ENCODE results near the gene LTBP2. TPM values are rescaled to one million over a fixed set of nuclear protein-coding genes. Genes with fewer than 3 reads are reported as not detected.

LTBP2 gene
- total and polyA plus RNA-seq, 5 experiments from 2014 or later = 0.06 to 0.65 (median 0.55) TPM

- no peak for ATAC-seq
- no peak overlapping the region for H3K4me3 Mint-ChIP-seq
- no peak for DNase-seq
- POLR2A ChIA-PET = no interaction called here
- peaks cover 4 to 24% (median 13%) of the 10 kb centered on the region in 4 donors for H3K4me1 Mint-ChIP-seq
- no peaks in the 10 kb centered on the region for H3K9me3 Mint-ChIP-seq
- peak overlapping the region in 1 of 10 donors; percentile 42 for H3K27ac Mint-ChIP-seq
- peaks cover 0 to 11% (median 0%) of the 10 kb centered on the region in 3 donors for H3K36me3 Mint-ChIP-seq
- H3K27me3 Mint-ChIP-seq = no peaks in the 10 kb centered on the region
Observed at GRCh38 chr14:74500417-74501134, 111.5 kb downstream of the LTBP2 start.

GRCh38 chr14:74495356-74495755 is 116.7 kb downstream of the LTBP2 start:
- Mint-ChIP-seq H3K36me3 (peaks cover 0 to 15% (median 0%) of the 10 kb centered on the region in 3 donors), H3K9me3 (no peaks in the 10 kb centered on the region), H3K4me3 (peak overlapping the region in 2 of 10 donors; percentile 15 to 60), H3K4me1 (peaks cover 14 to 35% (median 31%) of the 10 kb centered on the region in 4 donors), H3K27me3 (no peaks in the 10 kb centered on the region), H3K27ac (peak overlapping the region in 6 of 10 donors; percentile 37 to 96 (median 88))
- no peak for ATAC-seq
- DNase-seq = peak in 1 of 10 donors; percentile 6
- POLR2A ChIA-PET = interaction anchor here (0.6 kb wide), 2 partner anchors 634 to 1438 kb away, joined by 3 to 4 read pairs; no protein-coding TSS in a partner anchor

- Mint-ChIP-seq H3K4me3 (no peak within 1 kb of the TSS), H3K4me1 (peaks cover 10 to 48% (median 29%) of the 10 kb centered on the region in 4 donors), H3K9me3 (no peaks in the 10 kb centered on the region), H3K27me3 (no peaks in the 10 kb centered on the region), H3K27ac (peak within 1 kb of the TSS in 7 of 10 donors; percentile 85 to 96 (median 95)), H3K36me3 (peaks cover 0 to 12% (median 0%) of the 10 kb centered on the region in 3 donors)
- POLR2A ChIA-PET = interaction anchor here (0.9 to 1.3 kb wide), 5 partner anchors 8 to 270 kb away, joined by 3 to 4 read pairs (median 3); no protein-coding TSS in a partner anchor
- ATAC-seq = peak; percentile 92 to 93
- peak; percentile 93 to 99 (median 99) for DNase-seq
Observed at GRCh38 chr14:74493343-74494261, 118.4 kb downstream of the LTBP2 start, which contains the start of gene ISCA2. Gene ISCA2 (plus strand): TSS chr14:74493765. CDS start chr14:74493775, 10 bp downstream.

GRCh38 chr14:74492776-74493342 is 119.2 kb downstream of the LTBP2 start, which contains the start of gene NPC2:
Gene NPC2 (minus strand): TSS chr14:74493305. CDS start chr14:74493274, 31 bp downstream.
- ATAC-seq (no peak), DNase-seq (peak in 1 of 10 donors; percentile 19)
- H3K36me3 Mint-ChIP-seq = peaks cover 0 to 12% (median 0%) of the 10 kb centered on the region in 3 donors
- H3K27me3 Mint-ChIP-seq = no peaks in the 10 kb centered on the region
- peak within 1 kb of the TSS in 7 of 10 donors; percentile 85 to 96 (median 95) for H3K27ac Mint-ChIP-seq
- no peak within 1 kb of the TSS for H3K4me3 Mint-ChIP-seq
- H3K4me1 Mint-ChIP-seq = peaks cover 10 to 50% (median 29%) of the 10 kb centered on the region in 4 donors
- no peaks in the 10 kb centered on the region for H3K9me3 Mint-ChIP-seq
- POLR2A ChIA-PET = interaction anchor here (0.9 to 1.3 kb wide), 5 partner anchors 9 to 271 kb away, joined by 3 to 4 read pairs (median 3); no protein-coding TSS in a partner anchor

GRCh38 chr14:74491956-74492775 is 119.9 kb downstream of the LTBP2 start:
- no peaks in the 10 kb centered on the region for H3K9me3 Mint-ChIP-seq
- H3K4me3 Mint-ChIP-seq = no peak overlapping the region
- peaks cover 0 to 8% (median 0%) of the 10 kb centered on the region in 3 donors for H3K36me3 Mint-ChIP-seq
- POLR2A ChIA-PET = interaction anchor here (0.9 to 1.3 kb wide), 3 partner anchors 18 to 271 kb away, joined by 3 to 4 read pairs (median 3); no protein-coding TSS in a partner anchor
- H3K27me3 Mint-ChIP-seq = no peaks in the 10 kb centered on the region
- ATAC-seq (no peak), DNase-seq (peak in 3 of 10 donors; percentile 12 to 26 (median 19))
- H3K27ac Mint-ChIP-seq = no peak overlapping the region
- peaks cover 10 to 50% (median 28%) of the 10 kb centered on the region in 4 donors for H3K4me1 Mint-ChIP-seq

- H3K27ac Mint-ChIP-seq = no peak overlapping the region
- POLR2A ChIA-PET = no interaction called here
- peaks cover 10 to 41% (median 24%) of the 10 kb centered on the region in 4 donors for H3K4me1 Mint-ChIP-seq
- H3K27me3 Mint-ChIP-seq = no peaks in the 10 kb centered on the region
- no peak overlapping the region for H3K4me3 Mint-ChIP-seq
- peaks cover 0 to 8% (median under 1%) of the 10 kb centered on the region in 3 donors for H3K36me3 Mint-ChIP-seq
- no peak for ATAC-seq
- DNase-seq = no peak
- H3K9me3 Mint-ChIP-seq = no peaks in the 10 kb centered on the region
Observed at GRCh38 chr14:74490486-74490885, 121.6 kb downstream of the LTBP2 start.

- peaks cover 0 to 17% (median 7%) of the 10 kb centered on the region in 3 donors for H3K36me3 Mint-ChIP-seq
- DNase-seq = no peak
Observed at GRCh38 chr14:74488786-74489397, 123.1 kb downstream of the LTBP2 start.

GRCh38 chr14:74486164-74486563 is 125.9 kb downstream of the LTBP2 start:
- Mint-ChIP-seq H3K9me3 (no peaks in the 10 kb centered on the region), H3K36me3 (peaks cover 0 to 42% (median 17%) of the 10 kb centered on the region in 3 donors), H3K4me1 (peaks cover 0 to 22% (median 6%) of the 10 kb centered on the region in 4 donors), H3K27ac (no peak overlapping the region), H3K27me3 (no peaks in the 10 kb centered on the region), H3K4me3 (no peak overlapping the region)
- DNase-seq (no peak), ATAC-seq (no peak)
- POLR2A ChIA-PET = no interaction called here

More at GRCh38 chr14:74488786-74489397, 123.1 kb downstream of the LTBP2 start:
- Mint-ChIP-seq H3K4me3 (no peak overlapping the region), H3K27me3 (no peaks in the 10 kb centered on the region), H3K4me1 (peaks cover 2 to 25% (median 8%) of the 10 kb centered on the region in 4 donors), H3K9me3 (no peaks in the 10 kb centered on the region), H3K27ac (no peak overlapping the region)
- POLR2A ChIA-PET = no interaction called here
- ATAC-seq = no peak

GRCh38 chr14:74483321-74483720 is 128.7 kb downstream of the LTBP2 start:
- POLR2A ChIA-PET = no interaction called here

GRCh38 chr14:74482571-74482970 is 129.5 kb downstream of the LTBP2 start:
- Mint-ChIP-seq H3K27me3 (no peaks in the 10 kb centered on the region), H3K4me3 (no peak overlapping the region), H3K27ac (no peak overlapping the region), H3K36me3 (peaks cover 0 to 70% (median 32%) of the 10 kb centered on the region in 3 donors), H3K9me3 (no peaks in the 10 kb centered on the region), H3K4me1 (no peaks in the 10 kb centered on the region)
- DNase-seq (no peak), ATAC-seq (no peak)
- POLR2A ChIA-PET = no interaction called here

More at GRCh38 chr14:74483321-74483720, 128.7 kb downstream of the LTBP2 start:
- H3K4me3 Mint-ChIP-seq = no peak overlapping the region
- peaks cover 0 to 4% (median 0%) of the 10 kb centered on the region in 4 donors for H3K4me1 Mint-ChIP-seq
- DNase-seq = no peak
- H3K27me3 Mint-ChIP-seq = no peaks in the 10 kb centered on the region
- no peak overlapping the region for H3K27ac Mint-ChIP-seq
- no peaks in the 10 kb centered on the region for H3K9me3 Mint-ChIP-seq
- ATAC-seq = no peak
- peaks cover 0 to 64% (median 30%) of the 10 kb centered on the region in 3 donors for H3K36me3 Mint-ChIP-seq

GRCh38 chr14:74480046-74480445 is 132.0 kb downstream of the LTBP2 start:
- Mint-ChIP-seq H3K27me3 (no peaks in the 10 kb centered on the region), H3K27ac (no peak overlapping the region), H3K4me1 (no peaks in the 10 kb centered on the region), H3K4me3 (no peak overlapping the region), H3K36me3 (peaks cover 0 to 74% (median 29%) of the 10 kb centered on the region in 3 donors), H3K9me3 (no peaks in the 10 kb centered on the region)
- POLR2A ChIA-PET = no interaction called here
- ATAC-seq (no peak), DNase-seq (no peak)
